ENCODE results near the gene CDKAL1.
"Not testable (repeated sequence)": the region's sequence is repeated elsewhere in the genome, so short reads cannot be mapped to it uniquely, and the experiment has no call there.

Gene CDKAL1

GRCh38 chr6:21085643-21086042 is 551.4 kb downstream of the CDKAL1 start:
- Histone ChIP-seq H3K9me3 (ENCODE audit: control insufficient read depth, insufficient read depth, low read length) (no peaks in the 10 kb centered on the region), H3K27ac (ENCODE audit: low read depth, low read length) (no peak overlapping the region), H3K4me3 (ENCODE audit: low read depth, low read length) (no peak overlapping the region), H3K9ac (ENCODE audit: low read depth, low read length) (no peak overlapping the region), H3K4me1 (ENCODE audit: control insufficient read depth, insufficient read depth, low read length) (no peaks in the 10 kb centered on the region), H3K27me3 (ENCODE audit: control insufficient read depth, insufficient read depth, low read length) (no peaks in the 10 kb centered on the region), H3K36me3 (ENCODE audit: control insufficient read depth, insufficient read depth, low read length) (no peaks in the 10 kb centered on the region)

DNA sequence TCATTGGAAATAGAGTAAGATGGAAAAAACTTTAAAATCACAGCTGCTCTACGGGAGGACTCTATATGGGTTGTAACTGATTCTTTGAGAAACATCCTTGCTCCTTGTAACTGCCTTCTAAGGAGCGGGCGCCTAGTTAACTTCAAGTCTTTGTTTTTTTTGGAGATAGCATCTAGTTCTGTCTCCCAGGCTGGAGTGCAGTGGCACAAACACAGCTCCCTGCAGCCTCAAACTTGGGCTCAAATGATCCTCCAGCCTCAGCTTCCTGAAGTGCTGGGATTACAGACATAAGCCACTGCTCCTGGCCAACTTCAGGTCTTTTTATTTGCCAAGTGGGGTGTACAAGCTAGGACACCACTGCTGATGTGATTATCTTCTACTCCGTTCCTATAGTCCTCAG is 552.9 kb downstream of the CDKAL1 start:
- no peaks in the 10 kb centered on the region for H3K36me3 ChIP-seq (ENCODE audit: control insufficient read depth, insufficient read depth, low read length)
- H3K9ac ChIP-seq (ENCODE audit: low read depth, low read length): no peak overlapping the region
- no peaks in the 10 kb centered on the region for H3K4me1 ChIP-seq (ENCODE audit: control insufficient read depth, insufficient read depth, low read length)
- H3K4me3 ChIP-seq (ENCODE audit: low read depth, low read length): no peak overlapping the region
- H3K9me3 ChIP-seq (ENCODE audit: control insufficient read depth, insufficient read depth, low read length): no peaks in the 10 kb centered on the region
- no peaks in the 10 kb centered on the region for H3K27me3 ChIP-seq (ENCODE audit: control insufficient read depth, insufficient read depth, low read length)
- no peak overlapping the region for H3K27ac ChIP-seq (ENCODE audit: low read depth, low read length)

DNA sequence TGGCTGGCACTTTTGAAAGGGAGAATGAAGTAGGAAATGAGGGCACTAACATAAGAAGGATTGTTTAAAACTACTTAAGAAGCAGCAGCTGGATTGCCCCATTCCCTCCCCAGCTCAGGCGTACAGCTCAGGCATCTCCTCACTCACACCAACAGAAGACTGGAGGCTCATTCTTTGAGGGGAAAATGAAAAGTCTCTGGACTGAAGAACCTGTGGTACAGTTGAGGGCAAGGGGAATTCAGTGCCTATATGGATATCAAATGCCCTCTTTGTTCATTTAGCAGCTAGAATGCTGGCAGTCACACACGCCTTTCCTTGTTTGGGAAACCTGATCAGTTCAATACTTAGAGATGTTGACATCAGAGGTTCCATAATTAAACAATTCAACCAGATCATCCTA is 557.2 kb downstream of the CDKAL1 start:
- no peaks in the 10 kb centered on the region for H3K27me3 ChIP-seq (ENCODE audit: control insufficient read depth, insufficient read depth, low read length)
- no peaks in the 10 kb centered on the region for H3K4me1 ChIP-seq (ENCODE audit: control insufficient read depth, insufficient read depth, low read length)
- H3K27ac ChIP-seq (ENCODE audit: low read depth, low read length): no peak overlapping the region
- H3K4me3 ChIP-seq (ENCODE audit: low read depth, low read length): no peak overlapping the region
- no peaks in the 10 kb centered on the region for H3K36me3 ChIP-seq (ENCODE audit: control insufficient read depth, insufficient read depth, low read length)
- H3K9me3 ChIP-seq (ENCODE audit: control insufficient read depth, insufficient read depth, low read length): no peaks in the 10 kb centered on the region
- no peak overlapping the region for H3K9ac ChIP-seq (ENCODE audit: low read depth, low read length)

- not testable (repeated sequence) for H3K4me1 ChIP-seq (ENCODE audit: control insufficient read depth, insufficient read depth, low read length); H3K36me3 ChIP-seq (ENCODE audit: control insufficient read depth, insufficient read depth, low read length); H3K9me3 ChIP-seq (ENCODE audit: control insufficient read depth, insufficient read depth, low read length); H3K9ac ChIP-seq (ENCODE audit: low read depth, low read length); H3K4me3 ChIP-seq (ENCODE audit: low read depth, low read length); H3K27ac ChIP-seq (ENCODE audit: low read depth, low read length); H3K27me3 ChIP-seq (ENCODE audit: control insufficient read depth, insufficient read depth, low read length)
Measured at GRCh38 chr6:21092231-21092772, 558.0 kb downstream of the CDKAL1 start.

DNA sequence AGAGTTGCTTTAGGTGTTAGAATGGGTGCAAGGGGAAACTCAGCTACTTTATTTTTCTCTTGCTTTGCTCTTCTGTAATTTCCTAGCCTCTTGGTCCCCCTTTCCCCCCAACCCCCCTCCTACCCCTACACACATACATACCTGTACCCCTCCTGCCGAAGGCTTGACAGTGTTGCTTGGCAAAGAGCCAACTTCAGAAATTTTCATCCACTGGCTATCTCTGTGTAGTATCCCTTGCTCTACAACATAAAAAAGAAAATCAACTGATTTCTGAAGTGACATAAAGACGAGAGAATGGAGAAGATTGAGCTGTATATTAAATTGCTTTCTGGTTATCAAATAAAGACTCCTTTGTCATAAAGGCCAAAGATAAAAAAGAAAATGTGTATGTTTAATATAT is 561.2 kb downstream of the CDKAL1 start:
- peaks cover 23% of the 10 kb centered on the region for H3K4me1 ChIP-seq (ENCODE audit: control insufficient read depth, insufficient read depth, low read length)
- H3K27ac ChIP-seq (ENCODE audit: low read depth, low read length): no peak overlapping the region
- H3K9me3 ChIP-seq (ENCODE audit: control insufficient read depth, insufficient read depth, low read length): no peaks in the 10 kb centered on the region
- no peak overlapping the region for H3K9ac ChIP-seq (ENCODE audit: low read depth, low read length)
- H3K4me3 ChIP-seq (ENCODE audit: low read depth, low read length): no peak overlapping the region
- H3K27me3 ChIP-seq (ENCODE audit: control insufficient read depth, insufficient read depth, low read length): no peaks in the 10 kb centered on the region
- no peaks in the 10 kb centered on the region for H3K36me3 ChIP-seq (ENCODE audit: control insufficient read depth, insufficient read depth, low read length)

DNA sequence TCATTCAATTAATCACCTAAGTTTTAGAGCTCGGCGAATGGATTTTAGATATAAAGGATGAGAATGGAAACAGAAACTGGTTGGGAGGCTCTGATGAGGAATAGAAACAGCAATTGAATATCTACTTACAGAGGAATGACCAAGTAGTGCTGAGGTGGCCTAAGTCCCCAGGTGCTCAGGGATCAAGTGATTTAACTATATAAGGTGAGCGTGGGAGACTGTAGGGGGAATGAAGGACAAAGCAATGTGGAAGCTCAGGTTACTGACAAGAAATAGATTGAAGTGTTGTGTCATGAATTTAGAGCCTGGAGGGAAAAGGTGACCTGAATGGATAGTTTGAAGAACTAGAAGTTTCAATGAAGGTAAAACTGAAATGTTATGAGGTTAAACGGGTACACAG is 563.9 kb downstream of the CDKAL1 start:
- H3K4me1 ChIP-seq (ENCODE audit: control insufficient read depth, insufficient read depth, low read length): peaks cover 35% of the 10 kb centered on the region
- H3K9me3 ChIP-seq (ENCODE audit: control insufficient read depth, insufficient read depth, low read length): no peaks in the 10 kb centered on the region
- H3K27me3 ChIP-seq (ENCODE audit: control insufficient read depth, insufficient read depth, low read length): no peaks in the 10 kb centered on the region
- H3K9ac ChIP-seq (ENCODE audit: low read depth, low read length): no peak overlapping the region
- H3K4me3 ChIP-seq (ENCODE audit: low read depth, low read length): no peak overlapping the region
- H3K27ac ChIP-seq (ENCODE audit: low read depth, low read length): no peak overlapping the region
- H3K36me3 ChIP-seq (ENCODE audit: control insufficient read depth, insufficient read depth, low read length): no peaks in the 10 kb centered on the region

DNA sequence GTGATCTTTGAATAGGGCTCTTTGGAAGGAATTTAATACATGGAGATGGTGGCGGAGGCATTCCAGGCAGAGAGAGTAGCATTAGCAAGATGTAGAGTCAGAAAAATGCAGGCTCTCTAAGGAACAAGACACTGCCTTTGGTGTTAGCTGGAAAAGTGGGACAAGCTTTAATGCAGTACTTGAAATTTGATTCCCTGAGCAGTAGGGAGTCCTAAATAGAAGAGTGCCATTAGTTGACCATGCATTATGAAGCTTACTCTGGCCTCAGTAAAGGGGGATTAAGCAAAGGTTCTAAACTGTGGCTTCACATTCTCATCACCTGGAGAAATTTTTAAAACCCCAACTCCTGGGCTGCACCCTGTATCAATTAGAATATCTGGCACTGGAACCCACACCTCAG is 564.5 kb downstream of the CDKAL1 start:
- Histone ChIP-seq H3K27ac (ENCODE audit: low read depth, low read length) (peak overlapping the region; percentile 47), H3K9ac (ENCODE audit: low read depth, low read length) (no peak overlapping the region), H3K4me1 (ENCODE audit: control insufficient read depth, insufficient read depth, low read length) (peaks cover 35% of the 10 kb centered on the region), H3K4me3 (ENCODE audit: low read depth, low read length) (no peak overlapping the region), H3K27me3 (ENCODE audit: control insufficient read depth, insufficient read depth, low read length) (no peaks in the 10 kb centered on the region), H3K36me3 (ENCODE audit: control insufficient read depth, insufficient read depth, low read length) (no peaks in the 10 kb centered on the region), H3K9me3 (ENCODE audit: control insufficient read depth, insufficient read depth, low read length) (no peaks in the 10 kb centered on the region)

DNA sequence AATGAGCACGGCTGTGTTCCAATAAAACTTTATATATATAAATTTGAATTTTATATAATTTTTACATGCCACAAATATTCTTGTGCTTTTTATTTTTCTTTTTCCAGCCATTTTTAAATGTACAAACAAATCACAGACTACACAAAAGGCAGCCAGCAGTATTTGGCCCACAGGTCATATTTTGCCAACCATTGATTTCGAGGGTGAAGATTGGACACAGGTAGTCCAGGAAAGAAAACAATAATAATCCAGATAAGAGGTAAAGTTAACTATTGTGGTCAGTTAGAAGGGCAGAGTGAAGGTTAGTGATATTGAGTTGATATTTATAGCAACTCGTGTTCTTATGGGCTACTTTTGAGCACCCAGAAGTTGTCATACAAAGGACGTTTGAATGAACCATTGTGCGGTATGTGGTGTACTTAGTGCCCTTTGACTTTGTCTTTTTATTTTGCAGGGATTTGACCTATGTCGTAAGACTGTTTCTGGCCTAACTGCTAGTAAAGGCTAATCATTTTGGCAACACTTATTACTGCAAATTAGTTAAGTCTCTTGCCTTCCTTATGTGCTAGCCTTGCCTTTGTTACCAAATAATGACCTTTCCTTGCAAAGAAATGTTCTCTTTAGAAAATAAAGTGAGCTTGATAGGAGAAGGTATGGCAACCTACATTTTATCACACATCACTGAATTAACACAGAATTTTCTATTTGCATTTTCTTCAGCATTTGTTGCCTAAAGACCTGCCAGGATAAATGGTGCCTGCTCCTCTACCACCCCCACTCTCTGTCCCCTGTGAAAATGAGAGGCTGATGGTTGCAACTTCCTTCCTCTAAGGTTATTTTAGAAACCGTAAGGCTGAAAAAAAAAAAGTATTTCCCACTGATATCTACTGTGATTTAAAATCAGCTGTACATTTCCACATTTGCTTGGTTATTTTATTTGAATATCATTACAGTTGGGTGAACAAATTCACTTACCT is 565.4 kb downstream of the CDKAL1 start:
- Histone ChIP-seq H3K4me3 (ENCODE audit: low read depth, low read length) (no peak overlapping the region), H3K4me1 (ENCODE audit: control insufficient read depth, insufficient read depth, low read length) (peaks cover 35% of the 10 kb centered on the region), H3K9ac (ENCODE audit: low read depth, low read length) (no peak overlapping the region), H3K9me3 (ENCODE audit: control insufficient read depth, insufficient read depth, low read length) (no peaks in the 10 kb centered on the region), H3K27ac (ENCODE audit: low read depth, low read length) (no peak overlapping the region), H3K27me3 (ENCODE audit: control insufficient read depth, insufficient read depth, low read length) (no peaks in the 10 kb centered on the region), H3K36me3 (ENCODE audit: control insufficient read depth, insufficient read depth, low read length) (no peaks in the 10 kb centered on the region)

DNA sequence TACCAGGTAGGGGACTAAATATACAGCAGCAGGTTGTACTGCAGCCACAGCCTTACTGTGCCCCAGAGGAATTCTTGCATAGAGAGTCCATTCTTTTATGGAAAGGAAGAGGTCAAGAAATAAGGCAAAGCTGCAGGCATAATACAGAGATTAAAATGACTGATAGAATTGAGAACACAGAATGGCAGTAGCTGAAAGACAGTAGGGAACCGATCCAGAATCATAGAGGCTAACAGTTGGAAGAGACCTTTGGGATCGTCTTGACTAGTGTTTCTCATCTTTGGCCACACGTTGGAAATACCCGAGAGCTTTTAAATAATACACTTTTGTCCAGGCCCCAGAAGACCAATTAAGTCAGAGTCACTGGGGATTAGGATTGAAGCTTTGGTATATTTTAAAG is 566.7 kb downstream of the CDKAL1 start:
- no peaks in the 10 kb centered on the region for H3K36me3 ChIP-seq (ENCODE audit: control insufficient read depth, insufficient read depth, low read length)
- no peak overlapping the region for H3K4me3 ChIP-seq (ENCODE audit: low read depth, low read length)
- H3K27me3 ChIP-seq (ENCODE audit: control insufficient read depth, insufficient read depth, low read length): no peaks in the 10 kb centered on the region
- H3K27ac ChIP-seq (ENCODE audit: low read depth, low read length): no peak overlapping the region
- peaks cover 35% of the 10 kb centered on the region for H3K4me1 ChIP-seq (ENCODE audit: control insufficient read depth, insufficient read depth, low read length)
- H3K9me3 ChIP-seq (ENCODE audit: control insufficient read depth, insufficient read depth, low read length): no peaks in the 10 kb centered on the region
- no peak overlapping the region for H3K9ac ChIP-seq (ENCODE audit: low read depth, low read length)

DNA sequence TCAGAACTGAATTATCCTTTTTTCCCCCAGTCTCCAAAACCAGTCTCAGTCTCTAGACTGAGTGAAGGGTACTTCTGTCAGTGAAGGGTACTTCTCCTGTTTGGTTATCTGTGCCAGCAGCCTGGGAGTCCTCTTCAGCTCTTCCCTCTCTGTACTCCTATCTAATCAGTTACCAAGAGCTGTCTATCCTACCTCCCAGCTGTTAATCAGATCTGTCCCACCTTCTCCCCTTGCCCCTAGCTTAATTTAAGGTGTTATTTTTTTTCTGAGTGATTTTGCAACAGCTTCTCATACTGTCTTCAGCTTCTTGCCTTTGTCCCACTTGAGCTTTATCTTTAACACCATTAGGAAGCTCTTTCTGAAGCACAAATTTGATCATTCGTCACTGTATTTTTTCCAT is 567.4 kb downstream of the CDKAL1 start:
- Histone ChIP-seq H3K36me3 (ENCODE audit: control insufficient read depth, insufficient read depth, low read length) (no peaks in the 10 kb centered on the region), H3K4me3 (ENCODE audit: low read depth, low read length) (no peak overlapping the region), H3K27ac (ENCODE audit: low read depth, low read length) (peak overlapping the region; percentile 9), H3K9me3 (ENCODE audit: control insufficient read depth, insufficient read depth, low read length) (no peaks in the 10 kb centered on the region), H3K9ac (ENCODE audit: low read depth, low read length) (no peak overlapping the region), H3K27me3 (ENCODE audit: control insufficient read depth, insufficient read depth, low read length) (no peaks in the 10 kb centered on the region), H3K4me1 (ENCODE audit: control insufficient read depth, insufficient read depth, low read length) (peaks cover 35% of the 10 kb centered on the region)

- H3K9ac ChIP-seq (ENCODE audit: low read depth, low read length): no peak overlapping the region
- H3K27me3 ChIP-seq (ENCODE audit: control insufficient read depth, insufficient read depth, low read length): no peaks in the 10 kb centered on the region
- H3K9me3 ChIP-seq (ENCODE audit: control insufficient read depth, insufficient read depth, low read length): no peaks in the 10 kb centered on the region
- H3K36me3 ChIP-seq (ENCODE audit: control insufficient read depth, insufficient read depth, low read length): no peaks in the 10 kb centered on the region
- peak overlapping the region; percentile 50 for H3K27ac ChIP-seq (ENCODE audit: low read depth, low read length)
- peaks cover 35% of the 10 kb centered on the region for H3K4me1 ChIP-seq (ENCODE audit: control insufficient read depth, insufficient read depth, low read length)
- no peak overlapping the region for H3K4me3 ChIP-seq (ENCODE audit: low read depth, low read length)
Measured at GRCh38 chr6:21102201-21102600, 567.9 kb downstream of the CDKAL1 start.

Measured in HUES48 (cell line).